Measurements from ENCODE around the gene FOXD4L3.
"Not testable (repeated sequence)": the region's sequence is repeated elsewhere in the genome, so short reads cannot be mapped to it uniquely, and the experiment has no call there.

The FOXD4L3 gene

DNA sequence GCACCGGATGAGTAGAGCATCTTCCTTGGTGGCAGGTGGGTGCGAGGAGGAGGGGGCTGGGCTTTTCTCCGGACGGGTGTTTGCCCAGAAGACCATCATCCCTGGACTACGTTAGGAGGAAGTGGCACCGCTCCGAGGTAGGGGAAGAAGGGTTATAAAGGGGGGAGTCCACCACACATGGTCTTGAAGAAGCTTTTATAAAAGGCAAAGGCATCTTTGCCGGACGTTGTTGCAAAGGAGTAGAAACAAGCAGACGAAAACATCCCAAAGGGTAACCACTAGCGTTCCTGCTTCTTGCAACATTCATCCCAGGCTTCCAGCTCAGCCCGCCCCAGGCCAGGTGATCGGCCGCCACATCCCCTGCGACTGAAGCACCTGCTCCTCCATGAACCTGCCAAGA, at the start of gene FOXD4L3:
FOXD4L3 (plus strand) TSS at position 301 of the 400 bp plus-strand sequence; CDS start at position 386, 85 bp downstream.
- not testable (repeated sequence) for H3K36me3 ChIP-seq (ENCODE audit: control insufficient read depth, insufficient read depth, low read length); H3K4me3 ChIP-seq (ENCODE audit: low read depth, low read length); H3K4me1 ChIP-seq (ENCODE audit: control insufficient read depth, insufficient read depth, low read length); H3K27ac ChIP-seq (ENCODE audit: low read depth, low read length); H3K9ac ChIP-seq (ENCODE audit: low read depth, low read length); H3K9me3 ChIP-seq (ENCODE audit: control insufficient read depth, insufficient read depth, low read length)
- peaks cover 14% of the 10 kb centered on the region for H3K27me3 ChIP-seq (ENCODE audit: control insufficient read depth, insufficient read depth, low read length)

GRCh38 chr9:68281041-68281440, 21.6 kb upstream of the FOXD4L3 start:
- not testable (repeated sequence) for H3K4me3 ChIP-seq (ENCODE audit: low read depth, low read length); H3K27me3 ChIP-seq (ENCODE audit: control insufficient read depth, insufficient read depth, low read length); H3K9me3 ChIP-seq (ENCODE audit: control insufficient read depth, insufficient read depth, low read length)

DNA sequence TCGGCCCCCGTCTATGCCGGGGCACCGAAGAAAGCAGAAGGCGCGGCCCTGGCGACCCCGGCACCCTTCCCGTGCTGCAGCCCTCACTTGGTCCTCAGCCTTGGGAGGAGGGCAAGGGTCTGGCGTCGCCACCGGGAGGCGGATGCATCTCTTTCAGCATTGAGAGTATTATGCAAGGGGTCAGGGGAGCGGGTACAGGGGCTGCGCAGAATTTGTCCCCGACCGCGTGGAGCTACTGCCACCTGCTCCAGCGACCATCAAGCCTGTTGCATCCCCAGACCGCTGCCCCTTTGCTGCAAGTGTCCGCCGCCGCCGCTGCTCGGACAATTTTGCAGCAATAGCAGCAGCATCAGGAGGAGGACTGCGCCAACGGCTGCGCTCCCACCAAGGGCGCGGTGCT, 1.1 kb downstream of the FOXD4L3 start:
- H3K36me3 ChIP-seq (ENCODE audit: control insufficient read depth, insufficient read depth, low read length); H3K9me3 ChIP-seq (ENCODE audit: control insufficient read depth, insufficient read depth, low read length); H3K4me1 ChIP-seq (ENCODE audit: control insufficient read depth, insufficient read depth, low read length); H3K4me3 ChIP-seq (ENCODE audit: low read depth, low read length); H3K9ac ChIP-seq (ENCODE audit: low read depth, low read length); H3K27ac ChIP-seq (ENCODE audit: low read depth, low read length): not testable (repeated sequence)
- H3K27me3 ChIP-seq (ENCODE audit: control insufficient read depth, insufficient read depth, low read length): peaks cover 17% of the 10 kb centered on the region

More at GRCh38 chr9:68281041-68281440, 21.6 kb upstream of the FOXD4L3 start:
- not testable (repeated sequence) for H3K27ac ChIP-seq (ENCODE audit: low read depth, low read length); H3K4me1 ChIP-seq (ENCODE audit: control insufficient read depth, insufficient read depth, low read length); H3K9ac ChIP-seq (ENCODE audit: low read depth, low read length); H3K36me3 ChIP-seq (ENCODE audit: control insufficient read depth, insufficient read depth, low read length)

DNA sequence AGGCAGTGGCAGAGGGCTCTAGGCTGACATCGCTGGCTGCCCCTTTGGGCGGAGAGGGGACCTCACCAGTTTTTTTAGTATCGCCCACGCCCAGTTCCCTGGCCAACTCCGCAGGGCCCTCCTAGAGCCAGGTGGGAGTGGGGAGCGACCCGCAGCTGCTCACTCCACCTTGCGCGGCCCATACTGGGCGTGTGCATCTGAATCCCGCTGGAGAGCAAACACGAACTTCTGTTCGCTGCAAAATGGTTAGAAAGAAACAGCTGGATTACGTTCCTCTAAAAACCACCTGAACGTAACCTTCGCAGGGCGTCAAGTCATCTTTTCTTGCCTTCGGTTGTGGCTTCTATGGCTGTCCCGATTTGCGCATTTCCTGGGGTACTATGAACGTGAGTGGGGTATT, 1.5 kb downstream of the FOXD4L3 start:
- peaks cover 17% of the 10 kb centered on the region for H3K27me3 ChIP-seq (ENCODE audit: control insufficient read depth, insufficient read depth, low read length)
- not testable (repeated sequence) for H3K36me3 ChIP-seq (ENCODE audit: control insufficient read depth, insufficient read depth, low read length); H3K4me3 ChIP-seq (ENCODE audit: low read depth, low read length); H3K27ac ChIP-seq (ENCODE audit: low read depth, low read length); H3K4me1 ChIP-seq (ENCODE audit: control insufficient read depth, insufficient read depth, low read length); H3K9me3 ChIP-seq (ENCODE audit: control insufficient read depth, insufficient read depth, low read length); H3K9ac ChIP-seq (ENCODE audit: low read depth, low read length)

- H3K9me3 ChIP-seq (ENCODE audit: control insufficient read depth, insufficient read depth, low read length); H3K4me1 ChIP-seq (ENCODE audit: control insufficient read depth, insufficient read depth, low read length); H3K9ac ChIP-seq (ENCODE audit: low read depth, low read length); H3K36me3 ChIP-seq (ENCODE audit: control insufficient read depth, insufficient read depth, low read length); H3K4me3 ChIP-seq (ENCODE audit: low read depth, low read length); H3K27ac ChIP-seq (ENCODE audit: low read depth, low read length): not testable (repeated sequence)
- peaks cover 17% of the 10 kb centered on the region for H3K27me3 ChIP-seq (ENCODE audit: control insufficient read depth, insufficient read depth, low read length)
Observed at GRCh38 chr9:68304777-68305176, 2.1 kb downstream of the FOXD4L3 start.

GRCh38 chr9:68305680-68306285, 3.1 kb downstream of the FOXD4L3 start:
- peaks cover 17% of the 10 kb centered on the region for H3K27me3 ChIP-seq (ENCODE audit: control insufficient read depth, insufficient read depth, low read length)
- H3K27ac ChIP-seq (ENCODE audit: low read depth, low read length); H3K4me1 ChIP-seq (ENCODE audit: control insufficient read depth, insufficient read depth, low read length); H3K9ac ChIP-seq (ENCODE audit: low read depth, low read length); H3K36me3 ChIP-seq (ENCODE audit: control insufficient read depth, insufficient read depth, low read length); H3K9me3 ChIP-seq (ENCODE audit: control insufficient read depth, insufficient read depth, low read length); H3K4me3 ChIP-seq (ENCODE audit: low read depth, low read length): not testable (repeated sequence)

DNA sequence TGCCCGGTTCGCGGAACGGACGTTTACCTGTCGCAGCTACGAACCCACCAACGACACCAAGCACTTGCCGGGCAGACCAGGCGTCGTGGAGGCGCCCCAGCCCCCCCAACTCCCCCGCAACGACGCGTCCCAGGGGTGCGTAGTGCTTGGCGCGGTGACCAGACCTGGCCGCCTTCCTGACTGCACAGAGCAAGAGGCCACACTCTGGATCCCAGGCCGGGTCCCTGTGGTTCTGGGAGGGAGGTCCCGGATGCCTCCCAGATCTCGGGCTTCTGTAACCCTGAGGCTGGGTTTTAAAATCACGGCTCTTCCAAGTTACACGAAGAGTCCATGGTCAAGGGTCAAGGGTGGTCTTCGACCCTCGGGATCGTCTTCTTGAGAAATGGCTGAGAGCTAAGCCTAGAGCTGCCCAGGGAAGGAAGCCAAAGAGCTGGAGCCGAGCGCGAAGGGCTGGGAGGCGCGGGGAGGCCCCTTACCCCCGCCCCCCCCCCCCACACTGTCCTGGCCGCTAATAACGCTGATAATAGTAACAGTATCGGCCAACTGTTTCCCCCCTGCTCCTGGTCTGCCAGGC, 3.8 kb downstream of the FOXD4L3 start:
- H3K27ac ChIP-seq (ENCODE audit: low read depth, low read length); H3K4me1 ChIP-seq (ENCODE audit: control insufficient read depth, insufficient read depth, low read length); H3K4me3 ChIP-seq (ENCODE audit: low read depth, low read length); H3K9ac ChIP-seq (ENCODE audit: low read depth, low read length); H3K36me3 ChIP-seq (ENCODE audit: control insufficient read depth, insufficient read depth, low read length); H3K9me3 ChIP-seq (ENCODE audit: control insufficient read depth, insufficient read depth, low read length): not testable (repeated sequence)
- peaks cover 17% of the 10 kb centered on the region for H3K27me3 ChIP-seq (ENCODE audit: control insufficient read depth, insufficient read depth, low read length)

GRCh38 chr9:68307127-68307526, 4.5 kb downstream of the FOXD4L3 start:
- not testable (repeated sequence) for H3K36me3 ChIP-seq (ENCODE audit: control insufficient read depth, insufficient read depth, low read length); H3K27ac ChIP-seq (ENCODE audit: low read depth, low read length); H3K4me1 ChIP-seq (ENCODE audit: control insufficient read depth, insufficient read depth, low read length); H3K9me3 ChIP-seq (ENCODE audit: control insufficient read depth, insufficient read depth, low read length); H3K9ac ChIP-seq (ENCODE audit: low read depth, low read length); H3K4me3 ChIP-seq (ENCODE audit: low read depth, low read length)
- H3K27me3 ChIP-seq (ENCODE audit: control insufficient read depth, insufficient read depth, low read length): peaks cover 17% of the 10 kb centered on the region

GRCh38 chr9:68307654-68308053, 5.0 kb downstream of the FOXD4L3 start:
- not testable (repeated sequence) for H3K9me3 ChIP-seq (ENCODE audit: control insufficient read depth, insufficient read depth, low read length); H3K4me3 ChIP-seq (ENCODE audit: low read depth, low read length); H3K27ac ChIP-seq (ENCODE audit: low read depth, low read length); H3K9ac ChIP-seq (ENCODE audit: low read depth, low read length); H3K4me1 ChIP-seq (ENCODE audit: control insufficient read depth, insufficient read depth, low read length); H3K36me3 ChIP-seq (ENCODE audit: control insufficient read depth, insufficient read depth, low read length)
- H3K27me3 ChIP-seq (ENCODE audit: control insufficient read depth, insufficient read depth, low read length): peaks cover 17% of the 10 kb centered on the region

- not testable (repeated sequence) for H3K27ac ChIP-seq (ENCODE audit: low read depth, low read length); H3K4me1 ChIP-seq (ENCODE audit: control insufficient read depth, insufficient read depth, low read length); H3K4me3 ChIP-seq (ENCODE audit: low read depth, low read length); H3K36me3 ChIP-seq (ENCODE audit: control insufficient read depth, insufficient read depth, low read length); H3K9me3 ChIP-seq (ENCODE audit: control insufficient read depth, insufficient read depth, low read length); H3K9ac ChIP-seq (ENCODE audit: low read depth, low read length)
- H3K27me3 ChIP-seq (ENCODE audit: control insufficient read depth, insufficient read depth, low read length): peaks cover 11% of the 10 kb centered on the region
Observed at GRCh38 chr9:68311208-68311607, 8.5 kb downstream of the FOXD4L3 start.

DNA sequence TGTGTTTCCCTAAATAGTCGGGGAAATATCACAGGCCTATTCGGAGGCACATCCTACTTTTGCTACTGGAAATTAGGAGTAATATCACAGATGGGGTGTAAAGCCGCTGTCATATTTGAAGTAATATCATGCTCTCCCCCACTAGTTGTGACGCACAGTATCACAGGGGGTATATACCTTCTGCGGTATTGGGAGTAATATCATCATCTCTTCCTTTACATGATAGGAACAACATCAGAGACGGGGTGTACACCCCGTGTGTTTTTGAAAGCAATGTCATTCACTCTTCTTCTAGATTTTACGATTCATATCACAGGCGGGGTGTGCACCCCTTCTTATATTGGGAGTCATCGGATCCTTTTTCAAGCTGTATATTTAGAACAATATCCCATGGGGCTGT, 15.5 kb downstream of the FOXD4L3 start:
- not testable (repeated sequence) for H3K9ac ChIP-seq (ENCODE audit: low read depth, low read length); H3K27ac ChIP-seq (ENCODE audit: low read depth, low read length); H3K4me3 ChIP-seq (ENCODE audit: low read depth, low read length); H3K9me3 ChIP-seq (ENCODE audit: control insufficient read depth, insufficient read depth, low read length); H3K4me1 ChIP-seq (ENCODE audit: control insufficient read depth, insufficient read depth, low read length); H3K36me3 ChIP-seq (ENCODE audit: control insufficient read depth, insufficient read depth, low read length)
- H3K27me3 ChIP-seq (ENCODE audit: control insufficient read depth, insufficient read depth, low read length): peaks cover 11% of the 10 kb centered on the region

All from HUES48 (cell line).